ENCODE results near the gene PTPRN2. TPM values are rescaled to one million over a fixed set of nuclear protein-coding genes. Genes with fewer than 3 reads are reported as not detected.
A peak's percentile ranks its signal among the peaks of the same experiment; 100 is the strongest.
"Not testable (repeated sequence)": the region's sequence is repeated elsewhere in the genome, so short reads cannot be mapped to it uniquely, and the experiment has no call there.

The PTPRN2 gene
- total RNA-seq, 4 donors from 2014 or later: 14.9 to 34.3 (median 21.3) TPM

- Histone ChIP-seq H3K27me3 (no peaks in the 10 kb centered on the region), H3K27ac (no peak overlapping the region), H3K36me3 (no peaks in the 10 kb centered on the region), H3K4me3 (no peak overlapping the region), H3K9me3 (no peaks in the 10 kb centered on the region), H3K4me1 (no peaks in the 10 kb centered on the region)
- TF ChIP-seq CTCF (IDR thresholded peaks at IDR 0.05) (peak in 1 of 6 experiments; percentile 3), POLR2A (IDR thresholded peaks at IDR 0.05) (no peak)
- DNase-seq: no peak
Observed at GRCh38 chr7:158355456-158356065, 232.1 kb downstream of the PTPRN2 start.

- Histone ChIP-seq H3K36me3 (no peaks in the 10 kb centered on the region), H3K27ac (no peak overlapping the region), H3K4me1 (no peaks in the 10 kb centered on the region), H3K27me3 (no peaks in the 10 kb centered on the region), H3K4me3 (no peak overlapping the region), H3K9me3 (no peaks in the 10 kb centered on the region)
- no peak for TF ChIP-seq CTCF (IDR thresholded peaks at IDR 0.05)
- no peak for TF ChIP-seq POLR2A (IDR thresholded peaks at IDR 0.05)
- no peak for DNase-seq
Observed at GRCh38 chr7:158354861-158355260, 232.8 kb downstream of the PTPRN2 start.

GRCh38 chr7:158353606-158354570 lies 233.7 kb downstream of the PTPRN2 start:
- H3K36me3 ChIP-seq: no peaks in the 10 kb centered on the region
- H3K27ac ChIP-seq: no peak overlapping the region
- no peak overlapping the region for H3K4me3 ChIP-seq
- H3K4me1 ChIP-seq: no peaks in the 10 kb centered on the region
- H3K9me3 ChIP-seq: no peaks in the 10 kb centered on the region
- peak in 1 of 3 donors; percentile 56 for DNase-seq
- TF ChIP-seq POLR2A (IDR thresholded peaks at IDR 0.05) (no peak), CTCF (IDR thresholded peaks at IDR 0.05) (peak in 4 of 6 experiments; percentile 17 to 61 (median 53))
- H3K27me3 ChIP-seq: no peaks in the 10 kb centered on the region

GRCh38 chr7:158351899-158352729 lies 235.5 kb downstream of the PTPRN2 start:
- H3K36me3 ChIP-seq, H3K27ac ChIP-seq, H3K9me3 ChIP-seq, H3K4me3 ChIP-seq, H3K4me1 ChIP-seq, H3K27me3 ChIP-seq, DNase-seq: not testable (repeated sequence)

- Histone ChIP-seq H3K36me3 (no peaks in the 10 kb centered on the region), H3K4me1 (no peaks in the 10 kb centered on the region), H3K27ac (no peak overlapping the region), H3K9me3 (no peaks in the 10 kb centered on the region), H3K27me3 (no peaks in the 10 kb centered on the region), H3K4me3 (no peak overlapping the region)
- no peak for TF ChIP-seq POLR2A (IDR thresholded peaks at IDR 0.05)
- TF ChIP-seq CTCF (IDR thresholded peaks at IDR 0.05): no peak
- DNase-seq: no peak
Observed at GRCh38 chr7:158351481-158351880, 236.1 kb downstream of the PTPRN2 start.
